Astrocyte of the spinal cord (primary cell): ENCODE results near the gene SLC30A4.

Experiments
- DNase-seq: peaks from one replicate; pipeline ENCODE4 v3.0.0; 2011; ENCODE audit warnings: low read depth, low spot score
- H3K4me3 ChIP-seq: 2 replicates; pipeline ENCODE4 v1.5.1; 2011; ENCODE audit warnings: low read depth, mild to moderate bottlenecking, low read length, moderate library complexity
- CTCF ChIP-seq: IDR thresholded peaks from 2 replicates; pipeline ENCODE4 v1.5.1; 2012; ENCODE audit warnings: low read depth, mild to moderate bottlenecking, low read length, inconsistent platforms
- in situ Hi-C: cut with HindIII; loops from 2 replicates; pipeline ENCODE4 v1.10.0; 2017; ENCODE audit warnings: low sequenced_read_pairs

The SLC30A4 gene

GRCh38 chr15:45522328-45523165 is at the start of gene SLC30A4:
TSS of gene SLC30A4 (minus strand) at chr15:45522755. CDS start at chr15:45522354, 401 bp downstream.
- peak; percentile 32 for TF ChIP-seq CTCF
- DNase-seq, result peak; percentile 54
- peak within 1 kb of the TSS; percentile 70 for H3K4me3 ChIP-seq
- in situ Hi-C loops, result no loop called here

- H3K4me3 ChIP-seq, result no peak overlapping the region
- in situ Hi-C loops, result no loop called here
- no peak for DNase-seq
- no peak for TF ChIP-seq CTCF
These were observed 33.5 kb upstream of the SLC30A4 start for GRCh38 chr15:45555934-45556608.

- H3K4me3 ChIP-seq, result no peak overlapping the region
- no peak for DNase-seq
- in situ Hi-C loops, result no loop called here
- no peak for TF ChIP-seq CTCF
These were observed 29.1 kb upstream of the SLC30A4 start for GRCh38 chr15:45551676-45552075.

GRCh38 chr15:45550436-45550835 is 27.9 kb upstream of the SLC30A4 start:
- peak; percentile 24 for DNase-seq
- no peak overlapping the region for H3K4me3 ChIP-seq
- in situ Hi-C loops, result no loop called here
- no peak for TF ChIP-seq CTCF

- H3K4me3 ChIP-seq, result no peak overlapping the region
- in situ Hi-C loops, result no loop called here
- no peak for TF ChIP-seq CTCF
- DNase-seq, result peak; percentile 22
These were observed 27.1 kb upstream of the SLC30A4 start for GRCh38 chr15:45549541-45550220.

GRCh38 chr15:45548753-45549520 is 26.4 kb upstream of the SLC30A4 start:
- no peak for TF ChIP-seq CTCF
- in situ Hi-C loops, result no loop called here
- DNase-seq, result no peak

More at GRCh38 chr15:45548753-45549520, 26.4 kb upstream of the SLC30A4 start:
- no peak overlapping the region for H3K4me3 ChIP-seq
